ENCODE data around the gene TRPM2.

TRPM2 gene

GRCh38 chr21:44365967-44366585 is 12.7 kb downstream of the TRPM2 start:
- peak in 6 of 42 donors; percentile 1 to 21 (median 11) for DNase-seq
- intact Hi-C loops (cut with DNase I), result no loop called here

- DNase-seq, result peak in 5 of 42 donors; percentile 5 to 27 (median 19)
- intact Hi-C loops (cut with DNase I), result no loop called here
These were observed 13.3 kb downstream of the TRPM2 start for GRCh38 chr21:44366586-44367211.

- peak; percentile 58 to 95 (median 84) for DNase-seq
- intact Hi-C loops (cut with DNase I), result no loop called here
These were observed 15.5 kb downstream of the TRPM2 start for GRCh38 chr21:44368711-44369446.

- DNase-seq, result peak in 32 of 42 donors; percentile 16 to 68 (median 44)
- intact Hi-C loops (cut with DNase I), result no loop called here
These were observed 16.8 kb downstream of the TRPM2 start for GRCh38 chr21:44370027-44370735.

GRCh38 chr21:44370786-44371410 is 17.5 kb downstream of the TRPM2 start:
- DNase-seq, result peak in 7 of 42 donors; percentile 6 to 30 (median 10)
- intact Hi-C loops (cut with DNase I), result no loop called here

- peak in 9 of 42 donors; percentile 0 to 26 (median 4) for DNase-seq
- intact Hi-C loops (cut with DNase I), result no loop called here
These were observed 18.2 kb downstream of the TRPM2 start for GRCh38 chr21:44371596-44371995.

GRCh38 chr21:44372616-44373015 is 19.2 kb downstream of the TRPM2 start:
- intact Hi-C loops (cut with DNase I), result no loop called here
- peak in 9 of 42 donors; percentile 1 to 22 (median 7) for DNase-seq

- intact Hi-C loops (cut with DNase I), result no loop called here
- peak in 7 of 42 donors; percentile 4 to 17 (median 7) for DNase-seq
These were observed 21.3 kb downstream of the TRPM2 start for GRCh38 chr21:44374601-44375280.

GRCh38 chr21:44375281-44375651 is 21.8 kb downstream of the TRPM2 start:
- DNase-seq, result peak in 11 of 42 donors; percentile 16 to 50 (median 37)
- intact Hi-C loops (cut with DNase I), result no loop called here

GRCh38 chr21:44375761-44376241 is 22.4 kb downstream of the TRPM2 start:
- intact Hi-C loops (cut with DNase I), result no loop called here
- DNase-seq, result peak in 9 of 42 donors; percentile 4 to 27 (median 9)

- intact Hi-C loops (cut with DNase I), result no loop called here
- peak in 8 of 42 donors; percentile 1 to 32 (median 8) for DNase-seq
These were observed 23.2 kb downstream of the TRPM2 start for GRCh38 chr21:44376606-44377005.

GRCh38 chr21:44377201-44377921 is 23.9 kb downstream of the TRPM2 start:
- peak in 10 of 42 donors; percentile 10 to 35 (median 16) for DNase-seq
- intact Hi-C loops (cut with DNase I), result no loop called here

GRCh38 chr21:44377922-44378645 is 24.7 kb downstream of the TRPM2 start:
- DNase-seq, result peak in 9 of 42 donors; percentile 4 to 30 (median 7)
- intact Hi-C loops (cut with DNase I), result no loop called here

GRCh38 chr21:44378646-44379514 is 25.5 kb downstream of the TRPM2 start:
- intact Hi-C loops (cut with DNase I), result no loop called here
- DNase-seq, result peak in 11 of 42 donors; percentile 0 to 22 (median 9)

- intact Hi-C loops (cut with DNase I), result no loop called here
- peak in 6 of 42 donors; percentile 3 to 23 (median 14) for DNase-seq
These were observed 26.1 kb downstream of the TRPM2 start for GRCh38 chr21:44379515-44379848.

Data from head of caudate nucleus (tissue), 42 donors.